ENCODE results near the gene MUL1. TPM values are rescaled to one million over a fixed set of nuclear protein-coding genes. Genes with fewer than 3 reads are reported as not detected.

MUL1 gene, protein sequence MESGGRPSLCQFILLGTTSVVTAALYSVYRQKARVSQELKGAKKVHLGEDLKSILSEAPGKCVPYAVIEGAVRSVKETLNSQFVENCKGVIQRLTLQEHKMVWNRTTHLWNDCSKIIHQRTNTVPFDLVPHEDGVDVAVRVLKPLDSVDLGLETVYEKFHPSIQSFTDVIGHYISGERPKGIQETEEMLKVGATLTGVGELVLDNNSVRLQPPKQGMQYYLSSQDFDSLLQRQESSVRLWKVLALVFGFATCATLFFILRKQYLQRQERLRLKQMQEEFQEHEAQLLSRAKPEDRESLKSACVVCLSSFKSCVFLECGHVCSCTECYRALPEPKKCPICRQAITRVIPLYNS
- polyA plus RNA-seq (2012; ENCODE audit: insufficient read depth, insufficient read length, low read depth): 51.4 TPM

DNA sequence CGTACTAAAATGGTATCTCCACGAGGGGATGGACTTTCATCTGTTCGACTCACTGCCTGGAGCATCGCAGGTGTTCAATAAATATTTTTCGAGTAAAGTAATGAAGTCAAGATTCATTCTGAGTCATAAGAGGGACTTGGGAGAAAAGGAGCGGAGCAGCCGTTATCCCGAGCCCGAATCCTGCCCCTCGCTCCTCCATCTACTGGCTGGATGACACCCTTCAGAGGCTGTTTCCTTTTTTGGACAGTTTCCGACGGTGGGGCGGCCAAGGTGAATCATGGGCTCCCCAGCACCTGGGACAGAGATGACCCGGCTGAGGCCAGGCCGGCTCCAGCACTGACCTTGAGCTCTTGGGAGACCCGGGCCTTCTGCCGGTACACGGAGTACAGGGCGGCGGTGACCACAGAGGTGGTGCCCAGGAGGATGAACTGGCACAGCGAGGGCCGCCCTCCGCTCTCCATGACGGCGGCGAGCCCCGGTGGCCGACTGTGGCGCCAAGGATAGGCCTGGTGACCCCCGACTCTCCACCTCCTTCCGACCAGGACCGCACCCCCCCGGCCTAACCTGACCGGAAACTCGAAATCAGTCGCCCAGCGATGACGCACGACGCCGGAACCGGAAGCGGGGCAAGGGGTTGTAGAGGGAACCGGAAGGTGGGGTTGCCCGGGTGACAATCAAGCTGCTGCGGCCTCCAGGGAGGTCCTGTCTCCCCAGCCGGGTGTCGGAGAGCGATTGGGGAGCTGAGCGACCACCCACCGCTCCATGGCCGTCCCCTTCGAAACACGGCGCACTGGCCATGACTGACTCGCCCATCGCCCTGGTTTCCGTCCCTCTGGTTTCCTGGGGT lies at the start of gene MUL1:
Gene MUL1 (minus strand): TSS at position 588 of the 847 bp plus-strand sequence. CDS start 127 bp downstream, at position 461.
- no peaks in the 10 kb centered on the region for H3K36me3 ChIP-seq
- DNase-seq: peak; percentile 87
- H3K4me1 ChIP-seq: no peaks in the 10 kb centered on the region
- TF ChIP-seq, protein P1, sequence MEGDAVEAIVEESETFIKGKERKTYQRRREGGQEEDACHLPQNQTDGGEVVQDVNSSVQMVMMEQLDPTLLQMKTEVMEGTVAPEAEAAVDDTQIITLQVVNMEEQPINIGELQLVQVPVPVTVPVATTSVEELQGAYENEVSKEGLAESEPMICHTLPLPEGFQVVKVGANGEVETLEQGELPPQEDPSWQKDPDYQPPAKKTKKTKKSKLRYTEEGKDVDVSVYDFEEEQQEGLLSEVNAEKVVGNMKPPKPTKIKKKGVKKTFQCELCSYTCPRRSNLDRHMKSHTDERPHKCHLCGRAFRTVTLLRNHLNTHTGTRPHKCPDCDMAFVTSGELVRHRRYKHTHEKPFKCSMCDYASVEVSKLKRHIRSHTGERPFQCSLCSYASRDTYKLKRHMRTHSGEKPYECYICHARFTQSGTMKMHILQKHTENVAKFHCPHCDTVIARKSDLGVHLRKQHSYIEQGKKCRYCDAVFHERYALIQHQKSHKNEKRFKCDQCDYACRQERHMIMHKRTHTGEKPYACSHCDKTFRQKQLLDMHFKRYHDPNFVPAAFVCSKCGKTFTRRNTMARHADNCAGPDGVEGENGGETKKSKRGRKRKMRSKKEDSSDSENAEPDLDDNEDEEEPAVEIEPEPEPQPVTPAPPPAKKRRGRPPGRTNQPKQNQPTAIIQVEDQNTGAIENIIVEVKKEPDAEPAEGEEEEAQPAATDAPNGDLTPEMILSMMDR (IDR thresholded peaks at IDR 0.05; ENCODE audit: low read depth, low read length): no peak
- no peaks in the 10 kb centered on the region for H3K27me3 ChIP-seq
- H3K4me3 ChIP-seq (ENCODE audit: low read depth, low read length): peak within 1 kb of the TSS; percentile 89
- no peaks in the 10 kb centered on the region for H3K9me3 ChIP-seq

DNA sequence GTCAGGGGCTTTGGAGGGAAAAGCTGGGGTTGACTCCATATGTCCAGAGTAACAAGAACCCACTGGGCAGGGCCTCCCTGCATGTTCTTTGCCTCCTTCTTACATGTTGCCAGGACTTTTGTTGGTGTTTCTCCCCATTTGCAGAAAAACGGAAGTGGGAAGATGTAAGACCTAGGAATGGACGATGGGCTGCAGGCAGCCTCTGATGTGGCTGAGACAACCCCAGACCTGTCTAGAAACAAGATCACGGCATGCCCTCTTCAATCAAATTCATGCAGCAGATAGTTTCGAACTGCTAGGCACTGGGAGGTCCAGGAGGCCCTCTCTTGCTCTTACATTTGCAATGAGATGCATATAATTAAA lies 47.8 kb upstream of the MUL1 start:
- Histone ChIP-seq H3K27me3 (peaks cover 15% of the 10 kb centered on the region), H3K4me1 (no peaks in the 10 kb centered on the region), H3K4me3 (ENCODE audit: low read depth, low read length) (no peak overlapping the region), H3K9me3 (no peaks in the 10 kb centered on the region), H3K36me3 (no peaks in the 10 kb centered on the region)
- no peak for DNase-seq
- TF ChIP-seq, protein P1 (IDR thresholded peaks at IDR 0.05; ENCODE audit: low read depth, low read length): no peak

DNA sequence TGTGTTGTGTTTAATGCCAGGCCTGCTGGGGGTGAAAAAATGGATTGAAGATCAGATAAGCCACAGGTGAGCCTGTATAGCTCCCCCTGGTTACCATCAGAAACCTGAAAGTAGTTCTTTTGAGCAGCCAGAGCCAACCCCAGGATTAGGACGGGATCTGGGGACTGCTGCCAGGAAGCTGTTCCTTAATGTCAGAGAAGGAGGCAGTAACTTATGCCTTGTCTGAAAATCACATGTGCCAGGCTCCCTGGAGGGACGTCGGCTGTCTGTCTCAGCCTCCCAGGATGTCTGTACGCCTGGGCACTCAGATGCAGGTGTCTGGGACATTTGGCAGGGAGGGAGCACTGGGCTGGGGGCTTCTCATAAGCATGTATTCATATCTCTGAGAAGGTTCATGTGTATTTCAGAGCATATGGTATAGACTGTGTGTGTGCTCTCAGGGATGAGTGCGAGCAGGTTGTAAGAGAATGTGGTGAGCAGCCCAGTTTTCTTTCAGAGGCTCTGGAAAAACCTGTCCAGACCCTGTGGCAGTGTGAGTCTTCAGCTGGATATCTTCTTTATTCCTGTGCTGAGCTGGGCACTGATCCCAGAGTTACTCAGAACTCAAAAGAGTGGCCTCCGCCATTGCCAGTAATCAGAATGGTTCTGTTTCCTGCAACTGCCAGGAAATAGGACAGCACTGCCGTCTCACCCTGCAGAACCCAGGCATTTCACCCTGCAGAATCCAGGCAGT lies 47.2 kb upstream of the MUL1 start:
- Histone ChIP-seq H3K27me3 (peaks cover 15% of the 10 kb centered on the region), H3K4me3 (ENCODE audit: low read depth, low read length) (no peak overlapping the region), H3K4me1 (no peaks in the 10 kb centered on the region), H3K36me3 (no peaks in the 10 kb centered on the region), H3K9me3 (no peaks in the 10 kb centered on the region)
- TF ChIP-seq, protein P1 (IDR thresholded peaks at IDR 0.05; ENCODE audit: low read depth, low read length): no peak
- DNase-seq: no peak

DNA sequence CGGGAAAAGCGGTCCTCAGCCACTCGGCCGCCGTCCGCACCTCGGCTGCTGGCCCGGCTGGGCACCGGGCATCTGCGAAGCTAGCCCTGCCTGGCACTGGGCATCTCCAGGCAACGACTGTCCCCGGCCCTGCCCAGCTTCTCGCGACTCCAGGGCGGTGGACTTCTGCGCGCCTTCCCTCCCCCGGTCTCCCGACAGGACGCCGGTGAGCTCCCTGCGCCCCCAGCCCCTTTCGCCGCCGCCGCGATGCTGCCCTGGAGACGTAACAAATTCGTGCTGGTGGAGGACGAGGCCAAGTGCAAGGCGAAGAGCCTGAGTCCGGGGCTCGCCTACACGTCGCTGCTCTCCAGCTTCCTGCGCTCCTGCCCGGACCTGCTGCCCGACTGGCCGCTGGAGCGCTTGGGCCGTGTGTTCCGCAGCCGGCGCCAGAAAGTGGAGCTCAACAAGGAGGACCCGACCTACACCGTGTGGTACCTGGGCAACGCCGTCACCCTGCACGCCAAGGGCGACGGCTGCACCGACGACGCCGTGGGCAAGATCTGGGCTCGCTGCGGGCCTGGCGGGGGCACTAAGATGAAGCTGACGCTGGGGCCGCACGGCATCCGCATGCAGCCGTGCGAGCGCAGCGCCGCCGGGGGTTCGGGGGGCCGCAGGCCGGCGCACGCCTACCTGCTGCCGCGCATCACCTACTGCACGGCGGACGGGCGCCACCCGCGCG lies 44.9 kb upstream of the MUL1 start:
- H3K27me3 ChIP-seq: peaks cover 15% of the 10 kb centered on the region

More for the DNA sequence above, 44.9 kb upstream of the MUL1 start:
- peak; percentile 20 for DNase-seq
- Histone ChIP-seq H3K36me3 (no peaks in the 10 kb centered on the region), H3K4me3 (ENCODE audit: low read depth, low read length) (peak overlapping the region; percentile 50), H3K4me1 (no peaks in the 10 kb centered on the region), H3K9me3 (no peaks in the 10 kb centered on the region)
- TF ChIP-seq, protein P1 (IDR thresholded peaks at IDR 0.05; ENCODE audit: low read depth, low read length): no peak

Measured in BE2C (cell line).